HFF-Myc (cell line): Measurements from ENCODE around the gene COQ5.

ENCODE experiments used
- DNase-seq: peaks from one replicate; pipeline ENCODE4 v3.0.0-alpha.2; 2011; ENCODE audit warnings: low read depth; ENCODE audit errors: extremely low read depth
- H3K4me3 ChIP-seq: replicated peaks from 2 replicates; pipeline ENCODE4 v1.5.1; 2011; ENCODE audit warnings: low read depth, mild to moderate bottlenecking, control low read depth, low read length
- CTCF ChIP-seq: IDR thresholded peaks from 2 replicates; pipeline ENCODE4 v1.5.1; 2012; ENCODE audit warnings: mild to moderate bottlenecking, low read depth, low read length, control low read depth; ENCODE audit errors: missing control alignments

The COQ5 gene

GRCh38 chr12:120470150-120470784, 58.7 kb downstream of the COQ5 start:
- peak overlapping the region; percentile 79 for H3K4me3 ChIP-seq
- no peak for DNase-seq
- no peak for TF ChIP-seq CTCF

GRCh38 chr12:120469450-120470149, 59.4 kb downstream of the COQ5 start, which contains the start of gene SRSF9:
TSS of gene SRSF9 (minus strand) at chr12:120469748. CDS start at chr12:120469609, 139 bp downstream.
- peak; percentile 93 for TF ChIP-seq CTCF
- H3K4me3 ChIP-seq, result peak within 1 kb of the TSS; percentile 79
- peak; percentile 85 for DNase-seq

- no peak for DNase-seq
- TF ChIP-seq CTCF, result no peak
- H3K4me3 ChIP-seq, result peak overlapping the region; percentile 79
Observed at GRCh38 chr12:120468821-120469449, 60.0 kb downstream of the COQ5 start.

- no peak for DNase-seq
- TF ChIP-seq CTCF, result no peak
- H3K4me3 ChIP-seq, result peak overlapping the region; percentile 79
Observed at GRCh38 chr12:120468325-120468820, 60.6 kb downstream of the COQ5 start.

- peak overlapping the region; percentile 6 for H3K4me3 ChIP-seq
- DNase-seq, result no peak
- TF ChIP-seq CTCF, result no peak
Observed at GRCh38 chr12:120467439-120467838, 61.5 kb downstream of the COQ5 start.

GRCh38 chr12:120466560-120467315, 62.2 kb downstream of the COQ5 start:
- peak; percentile 70 for TF ChIP-seq CTCF
- no peak for DNase-seq
- H3K4me3 ChIP-seq, result peak overlapping the region; percentile 6; the same call in 1 of the 2 replicates
